OCI-LY3 (cell line): ENCODE measurements around the gene COG8.

Source experiments
- EZH2phosphoT487 ChIP-seq: fragments of 200-600 bp; shearing (Covaris generic); IDR thresholded peaks from 2 replicates; pipeline ENCODE4 v1.6.1; 2018; ENCODE audit warnings: antibody characterized with exemption, mixed run types, low read depth
- TF ChIP-seq, protein P1 (sequence below): fragments of 200-600, 300-600 bp; sonication (generic); IDR thresholded peaks from 2 replicates; pipeline ENCODE4 v1.5.1; 2014; ENCODE audit warnings: antibody characterized with exemption, low read length, low read depth

DNA sequence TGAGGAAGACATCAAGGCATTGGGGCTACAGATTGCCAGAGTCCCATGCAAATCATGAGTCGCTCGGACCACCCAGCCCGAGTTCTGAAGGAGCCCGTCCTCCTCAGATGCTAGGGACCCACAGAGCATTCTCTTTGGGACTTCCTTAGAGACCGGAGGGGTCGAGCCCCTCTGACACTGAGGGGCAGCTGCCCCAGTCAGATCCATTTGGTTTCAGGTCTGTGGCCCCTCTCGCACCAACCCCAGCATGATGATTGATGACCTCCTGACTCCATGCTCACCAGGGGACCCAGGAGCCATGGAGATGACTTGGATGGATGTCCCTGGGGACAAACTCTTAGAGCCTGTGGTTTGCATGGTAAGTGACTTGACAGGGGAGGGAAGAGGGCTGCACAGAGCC, 17.0 kb downstream of the COG8 start:
- TF ChIP-seq, protein P1, sequence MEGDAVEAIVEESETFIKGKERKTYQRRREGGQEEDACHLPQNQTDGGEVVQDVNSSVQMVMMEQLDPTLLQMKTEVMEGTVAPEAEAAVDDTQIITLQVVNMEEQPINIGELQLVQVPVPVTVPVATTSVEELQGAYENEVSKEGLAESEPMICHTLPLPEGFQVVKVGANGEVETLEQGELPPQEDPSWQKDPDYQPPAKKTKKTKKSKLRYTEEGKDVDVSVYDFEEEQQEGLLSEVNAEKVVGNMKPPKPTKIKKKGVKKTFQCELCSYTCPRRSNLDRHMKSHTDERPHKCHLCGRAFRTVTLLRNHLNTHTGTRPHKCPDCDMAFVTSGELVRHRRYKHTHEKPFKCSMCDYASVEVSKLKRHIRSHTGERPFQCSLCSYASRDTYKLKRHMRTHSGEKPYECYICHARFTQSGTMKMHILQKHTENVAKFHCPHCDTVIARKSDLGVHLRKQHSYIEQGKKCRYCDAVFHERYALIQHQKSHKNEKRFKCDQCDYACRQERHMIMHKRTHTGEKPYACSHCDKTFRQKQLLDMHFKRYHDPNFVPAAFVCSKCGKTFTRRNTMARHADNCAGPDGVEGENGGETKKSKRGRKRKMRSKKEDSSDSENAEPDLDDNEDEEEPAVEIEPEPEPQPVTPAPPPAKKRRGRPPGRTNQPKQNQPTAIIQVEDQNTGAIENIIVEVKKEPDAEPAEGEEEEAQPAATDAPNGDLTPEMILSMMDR = no peak
- no peak for TF ChIP-seq EZH2phosphoT487
